ENCODE measurements around the gene SMARCD2. TPM values are rescaled to one million over a fixed set of nuclear protein-coding genes. Genes with fewer than 3 reads are reported as not detected.
"Not testable (repeated sequence)": the region's sequence is repeated elsewhere in the genome, so short reads cannot be mapped to it uniquely, and the experiment has no call there.

SMARCD2 gene
- total and polyA plus RNA-seq, 5 experiments from 2014 or later: 65.9 to 112 (median 105) TPM

- no peak for ATAC-seq
- Mint-ChIP-seq H3K4me3 (peak overlapping the region in 1 of 10 donors; percentile 26), H3K27me3 (no peaks in the 10 kb centered on the region), H3K27ac (peak overlapping the region in 1 of 10 donors; percentile 53), H3K4me1 (peaks cover 27 to 44% (median 41%) of the 10 kb centered on the region in 4 donors), H3K36me3 (no peaks in the 10 kb centered on the region), H3K9me3 (peaks cover 0 to 3% (median 0%) of the 10 kb centered on the region in 9 donors)
- DNase-seq: no peak
- POLR2A ChIA-PET: interaction anchor here (1.1 to 15.6 kb wide), 3 partner anchors 15 to 147 kb away, joined by 4 to 205 read pairs (median 177); partner anchors contain the start of genes DDX42, FTSJ3, LIMD2 and PSMC5
Measured at GRCh38 chr17:63845509-63845908, 3.0 kb upstream of the SMARCD2 start.

GRCh38 chr17:63843910-63844677 is 1.6 kb upstream of the SMARCD2 start:
- Mint-ChIP-seq H3K4me3 (peak overlapping the region; percentile 81 to 91 (median 88)), H3K36me3 (peaks cover 0 to 3% (median 0%) of the 10 kb centered on the region in 3 donors), H3K27me3 (no peaks in the 10 kb centered on the region), H3K27ac (peak overlapping the region; percentile 84 to 97 (median 92)), H3K4me1 (peaks cover 28 to 51% (median 50%) of the 10 kb centered on the region in 4 donors), H3K9me3 (peaks cover 0 to 3% (median 0%) of the 10 kb centered on the region in 9 donors)
- POLR2A ChIA-PET: interaction anchor here (0.6 to 15.6 kb wide), 17 partner anchors 10 to 1190 kb away, joined by 3 to 205 read pairs (median 4); partner anchors contain the start of genes CCDC47, DDX42, FTSJ3 and ICAM2
- no peak for DNase-seq
- ATAC-seq: no peak

- not testable (repeated sequence) for H3K9me3 Mint-ChIP-seq, H3K27me3 Mint-ChIP-seq, H3K36me3 Mint-ChIP-seq
- H3K27ac Mint-ChIP-seq: peak overlapping the region; percentile 84 to 97 (median 92)
- H3K4me1 Mint-ChIP-seq: peaks cover 27 to 52% (median 52%) of the 10 kb centered on the region in 4 donors
- ATAC-seq (peak; percentile 8), DNase-seq (peak in 7 of 10 donors; percentile 16 to 43 (median 31))
- POLR2A ChIA-PET: interaction anchor here (0.6 to 15.6 kb wide), 19 partner anchors 10 to 1191 kb away, joined by 3 to 205 read pairs (median 4); partner anchors contain the start of genes CCDC47, CEP95, DDX42 and FTSJ3
- H3K4me3 Mint-ChIP-seq: peak overlapping the region; percentile 81 to 91 (median 88)
Measured at GRCh38 chr17:63843387-63843888, 953 bp upstream of the SMARCD2 start.

GRCh38 chr17:63842173-63842539 is 329 bp downstream of the SMARCD2 start:
- Mint-ChIP-seq H3K27me3 (no peaks in the 10 kb centered on the region), H3K9me3 (no peaks in the 10 kb centered on the region), H3K4me1 (peaks cover 23 to 53% (median 51%) of the 10 kb centered on the region in 4 donors), H3K36me3 (peaks cover 0 to 6% (median 0%) of the 10 kb centered on the region in 3 donors), H3K27ac (peak overlapping the region; percentile 88 to 96 (median 94)), H3K4me3 (peak overlapping the region; percentile 90 to 98 (median 94))
- peak in 1 of 2 donors; percentile 32 for ATAC-seq
- POLR2A ChIA-PET: interaction anchor here (0.6 to 15.6 kb wide), 9 partner anchors 12 to 220 kb away, joined by 3 to 205 read pairs (median 5); partner anchors contain the start of genes CCDC47, DDX42, FTSJ3 and LIMD2
- peak in 3 of 10 donors; percentile 22 to 32 (median 23) for DNase-seq

GRCh38 chr17:63841350-63842172 is 924 bp downstream of the SMARCD2 start:
- DNase-seq (no peak), ATAC-seq (no peak)
- H3K36me3 Mint-ChIP-seq: peaks cover 0 to 12% (median 0%) of the 10 kb centered on the region in 3 donors
- H3K4me3 Mint-ChIP-seq: peak overlapping the region; percentile 90 to 98 (median 94)
- H3K27me3 Mint-ChIP-seq: no peaks in the 10 kb centered on the region
- H3K4me1 Mint-ChIP-seq: peaks cover 25 to 59% (median 56%) of the 10 kb centered on the region in 4 donors
- no peaks in the 10 kb centered on the region for H3K9me3 Mint-ChIP-seq
- peak overlapping the region; percentile 88 to 96 (median 94) for H3K27ac Mint-ChIP-seq
- POLR2A ChIA-PET: interaction anchor here (0.5 to 15.6 kb wide), 10 partner anchors 11 to 460 kb away, joined by 3 to 205 read pairs (median 5); partner anchors contain the start of genes CCDC47, DDX42, FTSJ3 and LIMD2

- ATAC-seq (no peak), DNase-seq (no peak)
- Mint-ChIP-seq H3K4me3 (peak overlapping the region; percentile 90 to 98 (median 94)), H3K27ac (peak overlapping the region; percentile 88 to 96 (median 94)), H3K36me3 (peaks cover 0 to 18% (median 0%) of the 10 kb centered on the region in 3 donors), H3K9me3 (no peaks in the 10 kb centered on the region), H3K27me3 (no peaks in the 10 kb centered on the region), H3K4me1 (peaks cover 24 to 60% (median 57%) of the 10 kb centered on the region in 4 donors)
- POLR2A ChIA-PET: interaction anchor here (0.5 to 15.6 kb wide), 8 partner anchors 11 to 460 kb away, joined by 3 to 205 read pairs (median 5); partner anchors contain the start of genes CCDC47, DDX42, ERN1 and FTSJ3
Measured at GRCh38 chr17:63840591-63841349, 1.7 kb downstream of the SMARCD2 start.

GRCh38 chr17:63838631-63839171 is 3.8 kb downstream of the SMARCD2 start:
- Mint-ChIP-seq H3K4me1 (peaks cover 26 to 71% (median 65%) of the 10 kb centered on the region in 4 donors), H3K27me3 (no peaks in the 10 kb centered on the region), H3K9me3 (no peaks in the 10 kb centered on the region), H3K27ac (peak overlapping the region; percentile 45 to 91 (median 83)), H3K4me3 (peak overlapping the region; percentile 39 to 95 (median 66)), H3K36me3 (peaks cover 0 to 37% (median 3%) of the 10 kb centered on the region in 3 donors)
- DNase-seq (no peak), ATAC-seq (no peak)
- POLR2A ChIA-PET: interaction anchor here (0.7 to 15.6 kb wide), 6 partner anchors 8 to 230 kb away, joined by 4 to 205 read pairs (median 16); partner anchors contain the start of genes CCDC47, DDX42, FTSJ3 and LIMD2

GRCh38 chr17:63837962-63838600 is 4.4 kb downstream of the SMARCD2 start:
- Mint-ChIP-seq H3K4me1 (peaks cover 24 to 70% (median 62%) of the 10 kb centered on the region in 4 donors), H3K36me3 (peaks cover 0 to 43% (median 3%) of the 10 kb centered on the region in 3 donors), H3K27ac (peak overlapping the region in 7 of 10 donors; percentile 25 to 80 (median 59)), H3K27me3 (no peaks in the 10 kb centered on the region), H3K4me3 (peak overlapping the region in 7 of 10 donors; percentile 14 to 66 (median 34)), H3K9me3 (no peaks in the 10 kb centered on the region)
- DNase-seq (no peak), ATAC-seq (no peak)
- POLR2A ChIA-PET: interaction anchor here (2.1 to 15.6 kb wide), 4 partner anchors 8 to 139 kb away, joined by 10 to 205 read pairs (median 100); partner anchors contain the start of genes CCDC47, DDX42, FTSJ3 and LIMD2

- POLR2A ChIA-PET: interaction anchor here (2.1 to 15.6 kb wide), 3 partner anchors 7 to 139 kb away, joined by 10 to 205 read pairs (median 177); partner anchors contain the start of genes FTSJ3, LIMD2 and PSMC5
Measured at GRCh38 chr17:63837480-63837879, 5.0 kb downstream of the SMARCD2 start.

GRCh38 chr17:63836811-63837210 is 5.7 kb downstream of the SMARCD2 start:
- Mint-ChIP-seq H3K27ac (peak overlapping the region in 6 of 10 donors; percentile 11 to 76 (median 52)), H3K9me3 (no peaks in the 10 kb centered on the region), H3K36me3 (peaks cover 0 to 55% (median 11%) of the 10 kb centered on the region in 3 donors), H3K27me3 (no peaks in the 10 kb centered on the region), H3K4me1 (peaks cover 27 to 75% (median 70%) of the 10 kb centered on the region in 4 donors), H3K4me3 (no peak overlapping the region)
- POLR2A ChIA-PET: interaction anchor here (11.4 to 15.6 kb wide), 2 partner anchors 7 to 138 kb away, joined by 177 to 205 read pairs; partner anchors contain the start of genes FTSJ3, LIMD2 and PSMC5
- no peak for DNase-seq
- ATAC-seq: no peak

More at GRCh38 chr17:63837480-63837879, 5.0 kb downstream of the SMARCD2 start:
- Mint-ChIP-seq H3K36me3 (peaks cover 0 to 49% (median 5%) of the 10 kb centered on the region in 3 donors), H3K27me3 (no peaks in the 10 kb centered on the region), H3K4me1 (peaks cover 24 to 71% (median 64%) of the 10 kb centered on the region in 4 donors), H3K4me3 (peak overlapping the region in 1 of 10 donors; percentile 56), H3K9me3 (no peaks in the 10 kb centered on the region), H3K27ac (peak overlapping the region in 5 of 10 donors; percentile 10 to 80 (median 59))
- no peak for DNase-seq
- no peak for ATAC-seq

All from naive thymus-derived CD8-positive, alpha-beta T cell (primary cell).